B cell (primary cell): ENCODE data around the gene TIGD3. TPM values are rescaled to one million over a fixed set of nuclear protein-coding genes. Genes with fewer than 3 reads are reported as not detected.

Source experiments
- ATAC-seq: fragments of 200-7000 bp; cut with Tn5 transposase; one replicate; pipeline ENCODE4 v1.10.0; 2021; ENCODE audit warnings: low read depth, mild to moderate bottlenecking, moderate number of reproducible peaks, moderate library complexity
- CTCF ChIA-PET: fragments of 350-600 bp; sonication (Branson Sonifier 250); formaldehyde crosslinking; loops from one replicate; lab custom pipeline; 2021; ENCODE audit warnings: antibody characterized with exemption, inconsistent platforms; lab: Charles Lee
- POLR2A ChIA-PET: fragments of 350-600 bp; sonication (Branson Sonifier 250); formaldehyde crosslinking; loops from one replicate; lab custom pipeline; 2021; ENCODE audit warnings: antibody characterized with exemption; lab: Charles Lee
- DNase-seq: peaks from one replicate; pipeline ENCODE4 v3.0.0; 2013
- H2AFZ ChIP-seq: 2 replicates; pipeline ENCODE4 v1.6.1; 2012; ENCODE audit warnings: mild to moderate bottlenecking, low read depth, low read length; ENCODE audit not compliant: insufficient read depth, poor library complexity, severe bottlenecking
- H3K27ac ChIP-seq, 2 donors: 1 replicate in 1 of 2; 2 replicates in 1 of 2; pipeline ENCODE4 v1.5.1; 2012 to 2013; ENCODE audit warnings: low read length in 2 of 2, mild to moderate bottlenecking in 2 of 2, moderate library complexity in 1 of 2
- H3K27me3 ChIP-seq, 4 experiments: fragments of 200-600 bp in 1 of 4; sonication (generic) in 1 of 4; replicated peaks in 1 of 4; 1 replicate in 2 of 4; 2 replicates in 2 of 4; pipeline versions ENCODE4 v1.6.1 to v1.7.0; 2013 to 2016; ENCODE audit warnings: low read length in 3 of 4, mild to moderate bottlenecking in 2 of 4, mixed read lengths in 1 of 4, moderate library complexity in 1 of 4; ENCODE audit not compliant: insufficient read depth in 4 of 4, control insufficient read depth in 3 of 4; ENCODE audit errors: control extremely low read depth in 1 of 4
- H3K36me3 ChIP-seq, 2 experiments: replicated peaks in 1 of 2; 1 replicate in 1 of 2; 2 replicates in 1 of 2; pipeline versions ENCODE4 v1.6.1 to v1.7.1; 2013; ENCODE audit warnings: low read length in 1 of 2; ENCODE audit not compliant: insufficient read depth in 2 of 2, control insufficient read depth in 1 of 2; ENCODE audit errors: control extremely low read depth in 1 of 2, extremely low read depth in 1 of 2
- H3K4me1 ChIP-seq, 2 donors: fragments of 200-600 bp in 1 of 2; sonication (generic) in 1 of 2; 1 replicate in 1 of 2; 2 replicates in 1 of 2; pipeline versions ENCODE4 v1.5.1 to v1.6.1; 2013 to 2017; ENCODE audit warnings: low read length in 2 of 2; ENCODE audit not compliant: control insufficient read depth in 2 of 2, insufficient read depth in 2 of 2
- H3K4me2 ChIP-seq: replicated peaks from 2 replicates; pipeline ENCODE3; 2012; ENCODE audit warnings: mild to moderate bottlenecking, low read depth, low read length; ENCODE audit not compliant: poor library complexity, severe bottlenecking
- H3K4me3 ChIP-seq, 5 experiments: fragments of 200-600 bp in 1 of 5; sonication (generic) in 1 of 5; 1 replicate in 3 of 5; 2 replicates in 2 of 5; pipeline versions ENCODE4 v1.5.1 to v1.7.0; 2011 to 2016; ENCODE audit warnings: low read length in 4 of 5, mild to moderate bottlenecking in 4 of 5, low read depth in 2 of 5, control low read depth in 1 of 5, moderate library complexity in 1 of 5; ENCODE audit not compliant: insufficient read depth in 1 of 5; ENCODE audit errors: control extremely low read depth in 1 of 5, extremely low read depth in 1 of 5
- H3K79me2 ChIP-seq: fragments of 200-600 bp; sonication (generic); one replicate; pipeline ENCODE4 v1.6.0; 2016; ENCODE audit warnings: low read length; ENCODE audit not compliant: control insufficient read depth, insufficient read depth
- H3K9ac ChIP-seq: fragments of 200-600 bp; sonication (generic); 2 replicates; pipeline ENCODE4 v1.6.1; 2017; ENCODE audit warnings: mild to moderate bottlenecking, low read length, moderate library complexity
- H3K9me3 ChIP-seq, 3 donors: one replicate each; pipeline versions ENCODE4 v1.6.1 to v1.7.1; 2013; ENCODE audit warnings: low read length in 2 of 3; ENCODE audit not compliant: control insufficient read depth in 2 of 3, insufficient read depth in 1 of 3; ENCODE audit errors: control extremely low read depth in 1 of 3
- H4K20me1 ChIP-seq: 2 replicates; pipeline ENCODE4 v1.6.0; 2012; ENCODE audit warnings: mild to moderate bottlenecking, low read length; ENCODE audit not compliant: insufficient read depth, control insufficient read depth, poor library complexity, severe bottlenecking
- H3K27ac Mint-ChIP-seq: one replicate; pipeline ENCODE4 v1.8.0; 2021; ENCODE audit warnings: mixed read lengths
- H3K27me3 Mint-ChIP-seq: one replicate; pipeline ENCODE4 v1.8.0; 2021; ENCODE audit warnings: mixed read lengths
- H3K4me1 Mint-ChIP-seq: one replicate; pipeline ENCODE4 v1.8.0; 2021; ENCODE audit warnings: mixed read lengths
- H3K4me3 Mint-ChIP-seq: one replicate; pipeline ENCODE4 v1.8.0; 2021; ENCODE audit warnings: mixed read lengths
- H3K9me3 Mint-ChIP-seq: one replicate; pipeline ENCODE4 v1.8.0; 2022; ENCODE audit warnings: mixed read lengths; ENCODE audit not compliant: insufficient read depth
- CTCF ChIP-seq: fragments of 200-600 bp; IDR thresholded peaks from one replicate; pipeline ENCODE4 v1.8.0; 2022; ENCODE audit warnings: antibody characterized with exemption, mild to moderate bottlenecking
- EZH2 ChIP-seq: IDR thresholded peaks from 2 replicates; pipeline ENCODE4 v1.6.1; 2012; ENCODE audit warnings: borderline replicate concordance, low read depth, mild to moderate bottlenecking, moderate library complexity, low read length; ENCODE audit not compliant: insufficient read depth, poor library complexity, severe bottlenecking
- whole genome bisulfite sequencing: methylation state at CpG from one replicate; pipeline ENCODE4 v1.1.5; 2013; ENCODE audit warnings: missing lambda C conversion rate; ENCODE audit not compliant: insufficient coverage; 5-methylcytosine and 5-hydroxymethylcytosine counted together
- intact Hi-C: fragments of 100-400 bp; cut with micrococcal nuclease; formaldehyde crosslinking; loops from one replicate; pipeline ENCODE4 v1.10.0; 2022
- polyA plus RNA-seq: library from polyadenylated mRNA; depleted of rRNA; stranded (reverse); fragments of >200 nt; gene quantifications from 2 replicates; pipeline ENCODE4 v1.2.3, GENCODE V29; 2012
- total RNA-seq, 2 donors: library from RNA; stranded (reverse); fragments of 120-200 nt in 1 of 2; gene quantifications; 1 replicate in 1 of 2; 2 replicates in 1 of 2; pipeline versions ENCODE4 v1.2.3 to v1.2.4, GENCODE V29; 2013 to 2022

Gene TIGD3
- total and polyA plus RNA-seq, 2 donors (not counting 1 experiment from before 2014, with no cell fraction given) = 3.8 to 6.1 TPM

GRCh38 chr11:65382033-65382803, 27.7 kb downstream of the TIGD3 start, which contains the start of gene SLC25A45:
Gene SLC25A45, minus strand, starts transcription at chr11:65382646. Its CDS starts 695 bp downstream, at chr11:65381951.
- intact Hi-C loops = loop anchor here (1.0 to 5.0 kb wide), 11 partner anchors 15 to 190 kb away; partner anchors contain the start of genes FAM89B, TIGD3 and ZNRD2
- peak; percentile 83 for ATAC-seq
- Mint-ChIP-seq H3K4me1 (peaks cover 63% of the 10 kb centered on the region), H3K4me3 (peak within 1 kb of the TSS; percentile 92), H3K27ac (peak within 1 kb of the TSS; percentile 98), H3K27me3 (no peaks in the 10 kb centered on the region), H3K9me3 (no peaks in the 10 kb centered on the region)
- Histone ChIP-seq H3K9me3 (no peaks in the 10 kb centered on the region), H3K9ac (peak within 1 kb of the TSS; percentile 87), H3K27ac (peak within 1 kb of the TSS; percentile 91), H3K79me2 (peaks cover 58% of the 10 kb centered on the region), H4K20me1 (no peaks in the 10 kb centered on the region), H3K27me3 (no peaks in the 10 kb centered on the region), H3K4me3 (peak within 1 kb of the TSS; percentile 44 to 81 (median 61)), H3K4me1 (peaks cover 35 to 71% of the 10 kb centered on the region in 2 donors), H3K36me3 (peaks cover 0 to 10% of the 10 kb centered on the region in 2 experiments), H2AFZ (peak within 1 kb of the TSS; percentile 88), H3K4me2 (peak within 1 kb of the TSS; percentile 100)
- WGBS = under 1% methylated on average over 21 of the region's 27 CpGs
- TF ChIP-seq CTCF (peak; percentile 85), EZH2 (no peak)
- peak; percentile 93 for DNase-seq
- CTCF ChIA-PET = interaction anchor here (0.5 to 12.5 kb wide), 16 partner anchors 15 to 183 kb away, joined by 3 to 252 read pairs (median 4); partner anchors contain the start of gene MALAT1
- POLR2A ChIA-PET = interaction anchor here (0.6 to 7.2 kb wide), 11 partner anchors 21 to 329 kb away, joined by 4 to 107 read pairs (median 8); partner anchors contain the start of genes MALAT1 and NEAT1
